CD4-positive, alpha-beta T cell treated with Interleukin-1 beta for 1 hour (primary cell): ENCODE results near the gene FN1.

Experiments
- DNase-seq, 2 donors: peaks; one replicate each; pipeline ENCODE4 v3.0.0-alpha.2; 2020 to 2022

Gene FN1

DNA sequence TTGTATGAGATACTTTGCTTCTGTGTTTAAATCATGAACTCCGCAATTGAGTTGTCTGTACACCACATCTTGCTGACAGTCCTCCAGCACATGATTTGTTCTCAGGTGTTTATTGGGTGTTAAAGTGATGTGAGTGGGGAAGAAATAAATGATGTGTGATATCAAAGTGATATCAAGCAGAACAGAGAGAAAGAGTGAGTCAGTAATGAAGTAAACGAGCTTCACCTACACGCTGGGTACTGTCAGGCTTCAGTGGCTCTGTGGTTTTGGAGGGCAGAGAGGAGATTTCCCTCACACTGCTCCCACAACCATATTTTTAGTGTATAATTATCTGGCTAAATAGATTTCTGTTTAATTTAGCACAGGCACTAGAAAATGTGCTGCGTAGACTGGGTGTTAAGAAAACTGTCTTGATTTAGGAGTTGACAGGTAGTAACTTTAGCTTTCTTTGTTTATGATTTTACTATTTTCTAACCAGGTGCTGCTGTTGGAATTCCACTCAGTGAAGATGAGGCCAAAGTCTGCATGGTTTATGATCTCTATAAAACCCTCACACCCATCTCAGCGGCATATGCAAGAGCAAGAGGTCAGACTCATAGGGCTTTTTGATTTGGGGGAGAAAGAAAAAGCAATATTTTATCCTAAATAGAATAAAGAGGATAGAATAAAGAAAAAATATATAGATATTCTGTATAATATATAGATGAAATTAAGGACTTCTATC, 102.8 kb downstream of the FN1 start:
- DNase-seq = no peak

DNA sequence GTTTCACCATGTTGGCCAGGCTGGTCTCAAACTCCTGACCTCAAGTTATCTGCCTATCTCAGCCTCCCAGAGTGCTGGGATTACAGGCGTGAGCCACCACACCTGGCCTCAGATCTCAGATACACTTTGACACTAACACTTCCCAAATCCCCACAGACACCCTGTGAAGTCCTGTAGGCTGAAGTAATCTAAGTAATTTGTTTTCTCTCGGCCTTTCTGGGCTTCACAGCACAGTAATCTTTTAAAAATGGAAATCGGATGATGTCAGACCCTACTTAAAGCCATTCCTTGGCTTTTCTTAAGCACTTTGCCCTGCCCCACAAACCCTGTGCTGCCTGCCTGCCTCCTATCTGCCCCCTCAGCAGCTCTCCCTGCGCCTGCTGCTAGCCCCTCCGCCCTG, 107.8 kb downstream of the FN1 start:
- no peak for DNase-seq

DNA sequence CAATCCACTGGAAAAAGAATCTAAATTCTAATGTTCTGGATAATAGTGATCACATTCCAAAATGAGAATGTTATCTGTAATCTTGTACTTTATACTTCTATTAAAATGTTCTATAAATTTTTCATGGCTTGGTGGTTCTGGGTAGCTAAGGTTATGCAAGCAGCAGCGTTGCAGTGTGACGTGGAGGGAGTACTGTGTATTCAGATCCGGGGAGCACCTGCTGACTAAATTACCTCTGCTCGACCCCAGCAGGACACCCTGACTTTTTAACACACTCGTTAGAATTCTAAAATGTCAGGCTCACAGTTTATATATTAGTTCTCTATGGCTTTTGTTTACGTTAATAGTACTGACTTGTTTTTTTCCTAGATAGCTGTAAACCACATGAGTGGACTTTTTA, 111.1 kb downstream of the FN1 start:
- DNase-seq = no peak

DNA sequence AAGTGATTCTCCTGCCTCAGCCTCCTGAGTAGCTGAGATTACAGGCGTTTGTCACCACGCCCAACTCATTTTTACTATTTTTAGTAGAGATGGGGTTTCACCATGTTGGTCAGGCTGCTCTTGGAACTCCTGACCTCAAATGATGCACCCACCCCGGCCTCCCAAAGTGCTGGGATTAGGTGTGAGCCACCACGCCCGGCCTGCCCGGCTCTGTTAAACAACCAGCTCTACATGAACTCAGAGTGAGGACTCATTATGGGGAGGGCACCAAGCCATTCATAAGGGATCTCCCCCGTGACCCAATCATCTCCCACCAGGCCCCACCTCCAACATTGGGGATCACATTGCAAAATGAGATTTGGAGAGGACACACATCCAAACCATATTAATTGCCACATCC, 115.2 kb downstream of the FN1 start:
- DNase-seq = no peak

DNA sequence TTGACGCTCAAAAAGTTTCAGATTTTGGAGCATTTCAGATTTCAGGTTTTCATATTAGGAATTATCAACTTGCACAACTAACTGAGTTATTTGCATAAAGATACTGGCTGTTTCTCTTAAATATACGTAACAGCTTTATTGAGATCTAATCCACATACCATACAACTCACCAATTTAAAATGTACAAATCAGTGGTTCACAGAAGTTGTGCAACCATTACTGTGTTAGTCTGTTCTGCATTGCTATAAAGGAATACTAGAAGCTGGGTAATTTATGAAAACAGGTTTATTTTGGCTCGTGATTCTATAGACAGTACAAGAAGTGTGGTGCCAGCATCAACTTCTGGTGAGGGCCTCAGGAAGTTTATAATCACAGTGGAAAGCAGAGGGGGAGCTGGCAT, 115.8 kb downstream of the FN1 start:
- no peak for DNase-seq

DNA sequence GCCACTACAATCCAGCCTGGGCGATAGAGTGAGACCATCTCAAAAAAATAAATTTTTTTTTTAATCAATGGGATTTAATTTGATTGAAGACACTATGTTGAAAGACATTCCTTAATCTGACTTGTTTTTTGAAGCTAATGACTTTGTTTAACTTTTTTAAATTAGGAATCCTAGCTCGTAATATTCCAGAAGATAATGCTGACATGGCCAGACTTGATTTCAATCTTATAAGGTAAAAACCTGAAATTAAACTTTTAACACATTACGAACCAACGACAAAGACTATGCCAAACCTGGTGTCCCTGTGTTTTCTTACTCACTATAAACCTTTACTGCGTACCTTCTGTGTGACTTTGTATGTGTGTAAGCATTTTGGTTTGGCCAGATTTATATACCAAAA, 116.4 kb downstream of the FN1 start:
- DNase-seq = no peak

DNA sequence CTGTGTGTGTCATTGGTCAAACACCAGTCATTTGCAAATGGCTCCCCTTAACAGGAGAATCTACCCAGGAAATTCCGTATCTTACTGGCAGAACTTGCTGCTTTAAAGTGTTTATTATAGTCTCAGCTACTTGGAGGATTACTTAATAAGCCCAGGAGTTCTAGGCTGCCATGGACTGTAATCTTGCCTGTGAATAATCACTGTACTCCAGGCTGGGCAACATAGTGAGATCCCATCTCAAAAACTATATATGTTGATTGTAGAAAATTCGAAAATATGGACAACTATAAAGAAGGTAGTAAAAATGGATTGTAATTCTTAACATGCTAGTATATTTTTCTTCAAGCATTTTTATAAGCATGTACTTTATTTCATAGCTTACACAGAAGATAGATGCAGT, 119.5 kb downstream of the FN1 start:
- no peak for DNase-seq

DNA sequence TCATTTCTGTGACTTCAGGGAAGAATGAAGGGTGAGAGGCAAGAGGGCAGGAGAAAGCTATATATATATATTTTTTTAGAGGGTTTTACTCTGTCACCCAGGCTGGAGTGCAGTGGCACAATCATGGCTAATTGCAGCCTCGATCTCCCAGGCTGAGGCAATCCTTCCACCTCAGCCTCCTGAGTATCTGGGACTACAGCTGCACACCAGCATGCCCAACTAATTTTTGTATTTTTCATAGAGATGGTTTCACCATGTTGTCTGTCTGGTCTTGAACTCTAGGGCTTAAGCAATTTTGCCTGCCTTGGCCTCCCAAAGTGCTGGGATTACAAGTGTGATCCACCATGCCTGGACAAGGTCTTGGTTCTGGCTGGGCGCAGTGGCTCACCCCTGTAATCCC, 120.6 kb downstream of the FN1 start:
- no peak for DNase-seq

DNA sequence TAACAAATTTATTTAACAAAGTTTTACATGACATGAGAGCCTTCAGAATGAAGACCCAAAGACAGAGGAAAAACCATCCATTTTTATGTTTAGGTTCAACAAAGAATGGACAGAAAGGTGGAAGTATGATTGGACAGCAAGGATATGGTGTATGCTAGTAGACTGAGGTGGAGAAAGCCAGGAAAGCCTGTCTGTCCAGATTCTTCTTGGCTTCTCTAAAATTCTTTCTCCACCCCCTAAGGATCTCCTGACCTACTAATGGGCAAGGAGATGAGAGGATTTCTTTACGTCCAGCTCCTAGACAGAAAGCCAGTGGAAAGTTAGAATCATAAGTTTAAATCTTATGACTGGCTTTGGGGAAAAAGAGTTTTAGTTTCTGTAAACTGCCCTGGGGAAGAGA, 121.0 kb downstream of the FN1 start:
- DNase-seq = no peak

DNA sequence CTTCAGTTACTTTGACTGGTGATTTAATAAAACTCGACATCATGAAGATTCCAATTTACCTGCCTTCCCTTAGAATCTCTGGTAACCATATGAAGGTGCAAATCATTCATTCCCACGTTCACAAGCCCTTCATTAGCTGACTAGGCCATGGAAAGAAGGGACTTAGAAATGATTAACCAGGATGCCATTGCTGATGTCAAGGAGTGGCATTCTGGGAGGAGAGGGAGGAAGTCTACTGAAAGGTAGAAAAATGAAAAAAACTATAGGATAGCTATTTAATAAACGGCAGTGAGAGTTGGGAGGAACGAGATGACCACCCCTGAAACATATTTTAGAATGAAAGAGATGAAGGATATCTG, 122.6 kb downstream of the FN1 start:
- DNase-seq = no peak

DNA sequence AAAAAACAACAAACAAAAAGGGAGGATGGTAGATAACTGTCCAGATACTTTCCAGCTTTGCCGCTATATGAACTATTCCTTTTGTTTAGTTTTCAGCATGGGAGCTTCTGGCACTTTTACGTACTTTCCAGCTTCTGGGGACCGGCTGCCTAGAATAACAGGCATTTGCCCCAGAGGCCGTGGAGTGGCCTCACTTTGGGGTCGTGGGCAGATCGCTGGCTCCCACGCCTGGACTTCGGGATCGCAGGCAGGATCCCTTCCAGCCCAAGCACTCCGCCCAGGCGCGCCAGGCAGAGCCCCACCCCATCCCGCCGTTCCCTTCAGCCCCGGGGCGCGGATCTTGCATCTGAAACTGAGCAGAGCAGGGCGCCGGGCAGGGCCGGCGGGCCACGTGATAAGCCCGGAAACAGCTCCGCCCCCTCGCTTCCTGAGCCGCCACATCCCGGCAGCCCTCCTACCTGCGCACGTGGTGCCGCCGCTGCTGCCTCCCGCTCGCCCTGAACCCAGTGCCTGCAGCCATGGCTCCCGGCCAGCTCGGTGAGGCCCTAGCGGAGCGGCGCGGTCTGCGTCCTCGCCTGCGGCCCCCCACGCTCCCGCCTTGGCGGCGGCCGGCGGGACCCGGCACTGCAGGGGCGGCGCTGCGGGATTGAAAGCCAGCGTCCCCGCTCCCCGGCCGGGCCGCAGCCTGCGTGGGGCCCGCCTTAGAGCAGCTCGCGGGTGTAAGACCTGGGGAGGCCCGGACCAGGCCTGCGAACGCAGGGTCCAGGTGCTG, 124.1 kb downstream of the FN1 start, which contains the start of gene ATIC:
TSS of gene ATIC (plus strand) at position 435 of the 772 bp plus-strand sequence. CDS start at position 519, 84 bp downstream.
- peak; percentile 86 to 87 for DNase-seq

DNA sequence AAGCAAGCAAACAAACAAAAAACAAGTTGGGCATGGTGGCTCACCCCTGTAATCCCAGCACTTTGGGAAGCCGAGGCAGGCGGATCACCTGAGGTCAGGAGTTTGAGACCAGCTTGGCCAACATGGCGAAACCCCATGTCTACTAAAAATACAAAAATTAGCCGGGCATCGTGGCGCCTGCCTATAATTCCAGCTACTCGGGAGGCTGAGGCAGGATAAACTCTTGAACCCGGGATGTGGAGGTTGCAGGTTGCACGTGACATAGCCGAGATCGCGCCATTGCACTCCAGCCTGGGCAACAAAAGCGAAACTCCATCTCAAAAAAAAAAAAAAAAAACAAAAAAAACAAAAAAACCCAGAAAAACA, 124.6 kb downstream of the FN1 start:
- peak; percentile 10 to 24 for DNase-seq
